Measurements from ENCODE around the gene CALB2.

CALB2 gene

DNA sequence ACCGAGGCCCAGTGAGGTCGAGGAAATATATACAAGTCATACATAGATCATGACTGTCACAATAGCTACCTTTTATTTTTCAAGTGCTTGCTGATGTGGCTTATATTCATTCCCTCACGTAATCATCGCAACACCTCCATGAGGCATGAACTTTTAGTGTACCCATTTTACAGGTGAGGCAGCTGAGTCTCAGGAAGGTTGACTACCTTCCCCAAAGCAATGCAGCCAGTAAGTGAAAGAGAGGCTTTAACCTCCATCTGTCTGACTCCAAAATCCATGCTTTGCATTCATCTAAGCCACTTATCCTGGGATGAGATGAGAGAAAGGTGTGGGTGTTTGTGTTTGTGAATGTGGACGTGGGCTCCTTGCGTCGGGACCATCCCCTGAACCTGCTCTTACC is 30.8 kb downstream of the CALB2 start:
- DNase-seq = no peak

DNA sequence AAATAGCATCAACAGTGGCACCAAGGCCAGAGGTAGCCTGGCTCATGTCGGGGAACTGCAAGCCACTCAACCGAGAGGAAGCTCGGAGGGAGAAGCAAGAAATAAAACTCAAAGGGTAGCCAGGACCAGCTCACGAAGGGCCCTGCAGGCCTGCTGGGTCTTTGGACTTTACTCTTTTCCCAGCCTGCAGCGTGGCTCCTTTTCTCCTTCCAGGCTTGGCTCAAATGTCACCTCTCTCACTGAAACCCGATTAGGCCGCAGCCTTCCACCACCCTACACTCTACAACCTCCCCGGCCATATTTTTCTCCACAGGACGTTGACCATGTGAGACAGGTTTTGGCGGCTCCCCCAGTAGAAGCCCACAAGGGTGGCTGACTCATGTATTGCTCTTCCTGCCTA is 38.1 kb downstream of the CALB2 start:
- no peak for DNase-seq

DNA sequence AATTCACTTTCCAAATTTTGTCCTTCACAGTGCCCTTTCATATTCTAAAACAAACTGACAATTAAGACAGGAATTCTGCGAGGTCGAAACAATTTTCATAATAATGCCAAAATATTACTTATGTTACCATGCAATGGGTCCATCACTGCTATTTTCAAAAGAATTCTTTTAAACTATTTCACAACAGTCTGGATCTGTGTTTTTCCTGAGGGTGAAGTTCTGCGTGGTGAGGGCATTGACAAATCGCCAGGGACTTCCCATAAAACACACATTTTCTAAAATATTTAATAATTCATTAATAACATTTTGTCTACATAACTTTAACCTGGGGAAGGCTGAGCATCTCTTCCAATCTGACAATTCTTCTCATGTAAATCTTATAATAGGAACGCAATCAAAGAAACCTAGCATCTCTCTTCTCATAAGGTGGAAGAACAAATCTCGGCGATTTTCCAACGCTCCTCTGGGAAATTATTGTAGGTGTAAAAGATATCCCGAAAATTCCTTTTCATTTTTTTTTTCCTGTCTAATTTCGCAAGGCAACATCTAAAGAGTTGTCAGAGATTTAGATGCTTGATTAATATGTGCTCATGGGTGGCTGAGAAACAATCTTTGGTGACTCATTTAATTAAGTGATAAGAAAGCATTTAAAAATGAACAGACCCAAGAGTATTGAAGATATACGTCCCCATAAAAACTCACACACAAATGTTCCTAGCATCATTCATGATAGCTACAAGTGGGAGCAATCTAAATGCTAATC is 41.5 kb downstream of the CALB2 start:
- no peak for DNase-seq

DNA sequence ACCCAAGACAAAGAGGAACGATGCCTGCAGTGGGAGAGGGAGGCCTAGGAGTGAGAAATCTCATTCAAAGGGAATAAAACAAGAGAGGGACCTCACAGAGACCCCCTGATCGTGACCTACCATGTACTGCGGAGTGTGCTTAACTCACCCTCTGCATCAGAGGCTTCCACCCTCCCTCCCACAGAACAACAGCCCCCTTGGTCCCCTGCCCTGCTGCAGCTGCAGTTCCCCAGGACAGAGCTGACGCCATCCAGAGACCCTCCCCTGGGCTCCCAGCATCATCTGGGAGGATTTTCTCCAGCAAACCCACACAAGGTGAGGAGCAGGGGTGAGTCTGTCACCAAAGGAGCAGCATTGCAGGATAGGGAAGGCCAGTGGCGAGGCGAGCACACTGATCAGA is 43.5 kb downstream of the CALB2 start:
- no peak for DNase-seq

DNA sequence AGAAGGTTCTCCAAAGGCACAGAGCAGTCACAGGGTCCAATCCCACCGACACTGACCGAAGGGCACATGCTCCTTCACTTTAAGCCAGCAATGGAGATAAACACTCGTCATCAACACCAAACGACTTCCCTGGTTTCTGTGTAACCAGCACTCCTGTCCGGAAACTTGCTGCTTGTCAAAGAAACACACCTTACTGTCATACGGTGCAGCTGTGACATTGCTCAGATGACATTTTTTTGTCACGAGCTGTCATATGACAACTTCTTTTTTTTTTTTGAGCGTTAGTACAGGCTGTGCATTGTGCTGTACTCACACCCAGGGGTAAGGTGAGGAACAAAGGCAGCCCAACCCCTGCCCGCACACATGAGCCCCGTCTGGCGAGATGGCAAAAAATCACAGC is 44.2 kb downstream of the CALB2 start:
- DNase-seq = no peak

DNA sequence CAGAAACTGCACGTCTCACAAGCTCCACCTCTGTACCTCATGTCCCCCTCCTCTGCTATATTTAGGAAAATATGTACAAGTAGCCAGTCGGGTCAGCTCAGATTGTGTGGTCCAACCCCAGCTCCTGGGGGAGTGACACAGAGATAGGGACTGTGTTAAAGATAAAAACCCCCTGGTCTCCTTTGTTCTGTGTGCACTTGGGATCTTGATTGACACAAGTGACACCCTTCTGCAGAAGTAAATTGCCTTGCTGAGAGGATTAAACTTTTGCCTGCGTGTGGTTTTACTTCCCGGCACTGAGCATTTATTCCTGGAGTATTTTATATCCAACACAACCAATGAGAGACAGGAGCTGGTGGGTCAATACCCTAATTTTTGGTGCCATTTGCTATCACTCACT is 45.8 kb downstream of the CALB2 start:
- no peak for DNase-seq

DNA sequence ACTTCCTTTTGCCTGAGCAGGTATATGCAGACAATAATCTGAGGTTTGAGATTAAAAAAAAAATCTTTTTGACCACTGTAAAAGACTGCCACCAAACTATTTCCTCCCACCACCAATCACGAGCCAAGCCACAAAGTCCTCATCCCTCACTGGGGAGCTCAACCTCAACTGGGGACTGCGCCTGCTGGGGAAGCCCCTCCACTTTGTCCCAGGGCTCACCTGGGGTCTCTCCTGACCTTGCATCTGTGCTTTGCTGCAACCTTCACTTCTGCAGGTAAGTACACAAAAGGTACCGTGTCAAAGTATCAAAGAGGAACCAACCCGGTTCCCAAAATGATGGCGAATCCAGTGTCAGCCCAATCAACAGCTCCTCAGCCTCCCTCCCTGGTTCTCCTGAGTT is 47.8 kb downstream of the CALB2 start:
- no peak for DNase-seq

DNA sequence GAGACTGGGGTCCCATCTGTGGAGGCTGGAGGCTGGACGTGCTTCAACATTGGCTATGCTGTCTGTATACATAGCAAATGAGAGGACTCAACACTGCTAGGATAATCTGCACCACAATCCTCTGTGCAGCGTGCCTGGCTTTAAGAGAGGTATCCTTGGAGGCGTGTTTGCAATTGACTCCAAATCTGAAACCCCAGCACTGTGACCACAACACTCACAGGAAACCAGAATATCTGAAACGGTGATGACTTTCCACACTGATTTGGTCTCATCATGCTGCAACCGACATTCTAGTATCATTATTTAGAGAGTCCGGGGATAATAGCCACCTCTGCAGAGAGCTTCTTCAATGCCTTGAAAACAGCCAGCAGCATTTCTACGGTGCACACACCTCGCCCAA is 48.2 kb downstream of the CALB2 start:
- DNase-seq = no peak

DNA sequence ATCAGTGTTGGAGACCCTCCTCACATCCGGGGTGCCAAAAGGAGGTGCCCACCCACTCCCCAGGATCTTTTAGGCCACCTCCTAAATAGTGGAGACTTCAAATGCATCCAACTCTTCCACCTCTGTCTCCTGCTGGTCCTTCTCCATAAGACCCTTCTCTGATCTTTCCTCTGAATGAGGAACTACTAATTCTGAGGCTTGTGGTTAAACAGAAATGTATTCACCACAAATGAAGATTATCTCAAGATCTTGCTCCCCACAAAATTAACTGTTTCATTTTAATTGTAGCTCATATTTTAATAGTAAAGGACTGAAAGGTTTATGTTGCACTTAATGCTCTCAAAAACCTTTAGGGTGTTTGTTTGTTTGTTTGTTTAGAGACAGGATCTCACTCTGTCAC is 49.2 kb downstream of the CALB2 start:
- DNase-seq = no peak

DNA sequence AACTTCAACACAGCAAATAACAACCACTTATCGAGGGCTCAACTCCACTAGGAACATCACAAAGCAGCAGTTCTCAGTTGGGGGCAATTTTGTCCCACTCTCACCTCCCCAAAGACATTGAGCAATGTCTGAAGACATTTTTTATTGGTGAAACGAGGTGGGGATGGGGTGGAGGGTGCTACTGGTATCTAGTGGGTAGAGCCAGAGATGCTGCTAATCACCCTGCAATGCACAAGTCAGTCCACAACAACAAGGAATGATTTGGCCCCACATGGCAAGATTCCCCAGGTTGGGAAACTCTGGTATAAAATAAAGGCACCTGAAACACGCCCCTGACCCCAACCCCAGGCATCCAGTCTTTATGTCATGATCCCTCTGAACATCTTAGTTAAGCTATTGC is 50.0 kb downstream of the CALB2 start:
- DNase-seq = no peak

DNA sequence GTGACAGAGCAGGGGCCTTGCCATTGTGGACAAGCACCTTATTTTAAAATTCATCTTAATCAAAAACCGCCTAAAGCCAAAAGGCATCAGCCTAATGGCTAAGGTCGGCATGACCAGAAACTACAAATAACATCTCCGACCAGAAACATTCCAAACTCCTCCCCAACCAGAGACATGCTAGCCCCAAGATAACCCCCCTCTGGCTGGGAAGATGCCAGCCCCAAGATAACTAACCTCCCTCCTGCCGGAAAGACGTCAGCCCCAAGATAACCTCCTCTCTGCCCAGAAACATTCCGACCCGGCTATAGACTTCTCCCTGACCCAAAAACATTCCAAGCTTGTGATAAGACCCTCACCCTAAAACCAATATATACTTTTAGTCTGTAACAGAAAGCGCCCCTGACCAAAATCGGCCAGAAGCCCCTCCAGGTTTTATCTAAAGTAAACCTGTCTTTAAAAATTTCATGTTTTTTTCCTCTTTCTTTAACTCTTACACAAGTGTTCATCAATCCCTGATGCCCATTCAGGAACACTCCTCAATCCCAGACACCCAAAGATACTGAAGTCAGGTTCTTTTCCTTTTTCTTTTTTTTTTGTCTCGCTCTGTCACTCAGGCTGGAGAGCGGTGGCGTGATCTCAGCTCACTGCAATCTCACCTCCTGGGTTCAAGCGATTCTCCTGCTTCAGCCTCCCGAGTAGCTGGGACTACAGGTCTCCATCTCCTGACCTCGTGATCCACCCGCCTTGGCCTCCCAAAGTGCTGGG is 50.7 kb downstream of the CALB2 start:
- no peak for DNase-seq

DNA sequence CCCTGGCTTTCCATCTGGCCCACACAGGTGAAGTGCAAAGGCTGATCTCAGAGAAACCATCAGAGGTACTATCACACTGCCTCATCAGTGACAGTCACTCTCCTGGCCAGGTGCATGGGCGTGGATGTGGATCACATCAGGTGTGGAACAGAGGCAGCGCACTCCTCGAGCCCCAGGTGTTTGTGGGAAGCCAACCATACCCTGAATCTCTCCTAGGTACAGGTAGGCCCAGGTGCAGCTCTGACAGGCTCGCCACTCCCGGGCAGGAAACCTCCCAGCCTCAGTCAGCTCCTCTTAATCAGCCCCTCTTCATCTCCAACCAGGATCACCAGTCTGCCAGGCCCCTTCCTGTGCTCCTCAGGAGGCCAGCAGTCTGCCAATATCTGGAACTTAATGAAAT is 51.6 kb downstream of the CALB2 start:
- DNase-seq = no peak

DNA sequence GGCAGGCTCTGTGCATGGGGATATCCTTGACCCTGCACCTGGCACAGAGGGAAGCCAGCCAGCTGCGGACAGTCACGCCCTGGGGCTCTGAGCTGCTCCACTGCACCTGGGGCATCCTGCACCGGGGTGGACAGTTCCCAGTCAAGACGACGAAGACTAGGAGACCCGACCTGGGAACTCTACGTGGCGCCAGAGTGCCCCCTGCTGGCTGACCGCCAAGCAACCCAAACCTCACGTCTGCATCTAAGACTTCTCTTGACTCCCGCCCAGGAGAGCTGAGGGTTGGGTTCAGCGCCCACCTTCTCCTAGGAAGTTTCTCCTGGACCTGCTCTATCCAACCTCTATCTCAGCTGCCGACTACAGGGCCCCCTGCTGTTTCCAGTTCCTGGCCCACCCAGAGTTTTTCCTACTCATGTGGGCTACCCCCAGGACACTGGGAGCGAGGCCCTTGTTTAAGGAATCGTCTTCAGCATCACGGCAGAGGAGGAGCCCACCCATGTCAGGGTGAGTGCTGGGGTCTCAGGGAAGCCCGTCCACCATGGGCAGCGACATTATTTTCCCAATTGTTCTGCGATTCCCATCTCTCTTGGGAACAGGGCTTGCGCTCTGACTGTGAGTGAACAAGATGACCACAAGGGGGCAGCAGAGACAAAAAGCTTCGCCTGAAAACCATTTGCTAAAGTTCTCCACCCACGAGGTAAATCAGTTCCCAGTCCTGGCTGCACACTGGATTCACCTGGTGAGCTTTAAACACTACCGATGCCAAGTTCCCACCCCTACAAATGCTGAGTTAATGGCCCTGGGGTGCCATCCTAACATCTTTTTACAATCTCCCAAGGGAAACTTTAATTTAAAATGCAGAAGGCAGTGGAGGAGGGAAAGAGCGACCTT is 54.0 kb downstream of the CALB2 start:
- no peak for DNase-seq

DNA sequence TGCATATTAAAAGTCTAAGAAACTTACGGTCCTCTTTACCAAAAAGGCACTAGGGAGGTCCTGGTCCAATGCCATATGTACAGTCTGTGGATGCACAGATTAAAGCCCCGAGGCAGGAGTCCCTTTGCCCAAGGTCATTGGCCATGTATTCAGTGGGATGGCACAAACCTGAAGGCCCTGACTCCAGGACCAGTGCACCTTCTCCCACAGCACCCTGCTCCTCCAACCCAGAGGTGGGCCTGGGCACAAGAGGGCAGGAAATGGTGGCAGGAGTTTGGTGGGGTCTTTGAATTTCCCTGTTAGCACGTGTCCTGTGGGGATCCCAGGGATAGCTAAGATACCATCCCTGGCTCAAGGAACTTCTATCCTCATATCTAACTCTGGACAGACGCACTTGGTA is 54.8 kb downstream of the CALB2 start:
- DNase-seq = no peak

DNA sequence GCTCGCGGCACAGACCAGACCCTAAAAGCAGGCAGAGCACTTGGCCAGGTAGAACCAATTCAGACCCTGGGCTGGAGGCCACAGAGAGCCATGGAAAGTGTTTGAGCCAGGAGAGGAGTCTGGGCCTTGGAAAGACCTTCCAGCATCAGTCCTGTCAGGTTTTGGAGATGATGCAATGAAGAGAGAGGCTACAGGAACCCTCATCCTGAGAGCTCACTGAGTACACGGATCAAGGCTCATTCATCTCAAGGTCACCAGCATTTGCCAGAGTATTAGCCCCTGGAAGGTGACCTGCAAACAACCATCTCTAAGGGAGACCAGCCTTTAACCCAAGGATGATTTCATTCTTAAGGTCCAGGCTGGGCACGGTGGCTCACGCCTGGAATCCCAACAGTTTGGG is 55.5 kb downstream of the CALB2 start:
- no peak for DNase-seq

DNA sequence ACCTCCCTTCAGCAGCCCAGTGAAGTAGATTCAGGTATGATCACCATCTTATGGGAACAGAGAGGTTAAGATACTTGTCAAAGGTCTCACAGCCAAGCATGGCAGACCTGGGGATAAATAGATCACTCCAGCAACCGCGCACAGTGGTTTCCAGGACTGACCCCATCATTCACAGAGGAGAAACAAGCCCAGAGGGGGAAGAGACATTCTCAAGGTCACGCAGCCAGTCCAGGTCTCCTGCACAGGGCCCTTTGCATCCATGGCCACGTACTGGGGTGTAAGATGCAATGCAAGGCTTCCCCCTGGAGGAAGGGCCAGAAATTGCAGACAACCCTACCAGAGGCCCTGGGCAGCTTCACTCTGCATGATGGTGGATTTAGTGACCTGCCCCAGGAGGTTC is 63.4 kb downstream of the CALB2 start:
- no peak for DNase-seq

DNA sequence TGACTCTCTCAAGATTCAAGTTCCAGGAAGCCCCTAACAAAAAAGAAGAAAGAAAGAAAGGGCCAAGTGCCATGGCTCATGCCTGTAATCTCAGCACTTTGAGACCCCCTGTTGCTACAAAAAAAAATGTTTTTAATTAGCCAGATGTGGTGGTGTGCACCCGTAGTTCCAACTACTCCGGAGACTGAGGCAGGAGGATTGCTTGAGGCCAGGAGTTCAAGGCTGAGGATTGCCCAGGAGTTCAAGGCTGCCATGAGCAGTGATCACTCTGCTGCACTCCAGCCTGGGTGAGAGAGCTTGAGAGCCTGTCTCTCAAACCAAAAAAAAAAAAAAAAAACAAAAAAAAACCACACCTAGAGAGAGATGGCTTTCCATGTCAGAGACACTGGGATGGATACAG is 64.5 kb downstream of the CALB2 start:
- no peak for DNase-seq

DNA sequence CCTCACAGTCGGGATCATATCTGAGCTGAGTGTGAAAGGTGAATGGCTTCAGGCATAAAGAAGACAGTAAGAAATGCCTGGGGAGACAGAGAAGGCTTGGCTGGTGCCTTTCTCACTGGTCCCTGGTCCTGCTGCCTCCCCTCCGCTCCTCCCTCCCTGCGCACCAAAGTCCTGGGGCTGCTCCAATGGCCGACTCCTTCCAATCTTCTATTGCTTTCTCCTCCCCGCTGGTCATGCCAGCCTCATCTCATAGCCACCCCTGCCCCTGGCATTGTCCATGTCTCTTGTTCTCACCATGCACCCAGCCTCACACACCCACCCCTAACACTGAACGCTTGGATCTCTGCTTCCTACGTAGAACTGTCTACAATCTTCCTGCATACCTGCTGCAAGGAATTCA is 65.3 kb downstream of the CALB2 start:
- no peak for DNase-seq

DNA sequence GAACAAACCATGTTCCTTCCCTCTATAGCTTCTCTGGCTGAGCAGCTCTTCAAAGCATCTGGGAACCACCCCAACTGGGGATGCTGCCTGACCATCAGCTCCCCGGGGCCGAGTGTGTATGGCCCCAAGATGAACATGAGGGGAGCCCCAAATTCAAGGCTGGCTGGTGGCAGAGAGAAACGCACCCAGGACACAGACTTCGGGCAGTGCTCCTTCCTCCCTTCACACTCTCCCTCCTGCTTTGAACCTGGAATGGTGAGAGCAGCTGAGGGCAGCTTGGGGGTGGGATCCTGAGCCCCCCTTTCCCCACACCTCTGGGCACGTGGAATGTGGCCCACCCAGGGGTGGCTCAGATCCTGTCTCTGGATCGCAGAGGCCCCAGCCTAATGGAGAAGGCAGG is 66.1 kb downstream of the CALB2 start:
- DNase-seq = no peak

DNA sequence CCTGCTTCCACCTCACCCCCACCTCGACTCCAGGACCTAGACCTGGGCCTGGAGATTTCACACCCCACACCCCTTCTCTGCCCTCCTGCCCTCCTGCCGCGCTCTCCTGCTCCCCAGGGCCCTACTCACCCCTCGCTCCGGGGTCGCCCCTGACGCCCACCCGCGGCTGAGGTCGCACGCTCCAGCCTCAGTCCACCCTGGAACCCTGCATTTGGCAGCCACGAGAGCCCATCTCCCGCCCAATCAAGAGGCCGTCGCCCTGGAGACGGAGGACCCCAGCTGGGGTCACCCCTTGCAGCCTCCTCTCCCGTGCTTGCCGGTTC is 67.2 kb downstream of the CALB2 start:
- no peak for DNase-seq

DNA sequence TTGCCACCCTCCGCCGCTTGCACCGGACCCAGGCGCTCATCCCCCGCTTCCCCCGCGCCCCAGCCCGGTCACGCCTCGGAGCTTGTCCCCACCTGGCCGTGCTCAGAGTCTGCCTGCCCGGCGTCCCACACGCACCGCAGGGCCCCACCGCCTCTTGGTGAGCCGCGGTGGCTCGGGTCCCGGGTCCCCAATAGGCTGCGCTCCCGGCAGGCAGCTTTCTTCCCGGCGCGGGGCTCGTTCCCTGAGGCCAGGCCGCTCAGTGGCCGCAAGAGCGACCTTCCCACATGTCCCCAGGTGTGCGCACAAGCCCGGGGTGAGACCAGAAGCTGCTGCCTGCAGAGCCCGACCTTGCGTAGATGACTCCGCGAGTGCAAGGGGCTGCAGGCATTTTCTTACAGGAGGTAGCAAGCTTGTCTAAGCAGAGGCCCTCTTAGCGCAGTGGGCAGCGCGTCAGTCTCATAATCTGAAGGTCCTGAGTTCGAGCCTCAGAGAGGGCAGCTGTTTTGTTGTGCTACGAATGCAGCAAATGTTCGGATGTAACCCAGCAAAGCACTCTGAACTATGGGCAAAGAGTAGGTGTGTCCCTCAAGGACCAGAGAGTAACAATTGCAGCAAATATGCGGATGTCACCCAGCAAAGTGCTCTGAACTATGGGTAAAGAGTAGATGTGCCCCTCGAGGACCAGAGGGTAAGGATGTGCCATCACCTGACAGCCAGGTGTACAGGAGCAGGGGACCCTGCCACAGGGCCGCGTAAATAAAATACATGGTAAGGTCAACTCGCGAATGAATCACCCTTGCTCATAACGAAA is 67.8 kb downstream of the CALB2 start:
- DNase-seq = no peak

DNA sequence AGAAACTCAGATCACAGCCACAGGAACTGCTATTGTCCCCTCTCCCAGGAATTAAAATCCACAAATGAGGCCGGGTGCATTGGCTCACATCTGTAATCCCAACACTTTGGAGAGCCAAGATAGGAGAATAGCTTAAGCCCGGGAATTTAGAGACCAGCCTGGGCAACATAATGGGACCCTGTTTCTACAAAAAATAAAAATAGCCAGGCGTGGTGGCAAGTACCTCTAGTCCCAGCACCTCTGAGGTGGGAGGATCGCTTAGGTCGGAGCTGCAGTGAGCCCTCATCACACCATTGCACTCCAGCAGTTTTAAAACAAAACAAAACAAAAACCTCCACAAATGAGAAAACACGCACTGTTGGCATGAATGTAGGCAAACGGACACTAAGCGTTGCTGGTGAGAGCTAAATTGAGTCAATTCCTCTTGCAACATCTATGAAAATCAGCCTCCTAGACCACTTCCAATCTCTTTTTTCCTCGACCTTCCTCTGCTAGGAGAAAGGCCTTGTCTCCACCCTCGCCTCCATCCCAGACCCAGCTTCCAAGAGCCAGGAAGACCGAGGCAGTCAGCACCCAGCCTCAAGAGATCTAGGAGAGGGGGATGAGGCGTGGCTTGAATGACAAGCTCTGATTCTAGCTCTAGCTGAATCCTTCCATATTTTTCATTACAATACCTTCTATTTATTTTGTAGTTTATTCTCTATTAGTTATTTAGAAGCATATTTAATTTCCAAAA is 68.5 kb downstream of the CALB2 start:
- DNase-seq = no peak

Measured in GDM1 (cell line).